Activated CD4-positive, alpha-beta T cell treated with anti-CD3 and anti-CD28 coated beads, Interleukin-2, amount 10 ng/mL, durations not matched to agents 7 days and 5 days (primary cell): ENCODE measurements around the gene AADACL3. TPM values are rescaled to one million over a fixed set of nuclear protein-coding genes. Genes with fewer than 3 reads are reported as not detected.
"Not testable (repeated sequence)": the region's sequence is repeated elsewhere in the genome, so short reads cannot be mapped to it uniquely, and the experiment has no call there.

Experiments
- CTCF ChIA-PET: fragments of 350-600 bp; sonication (Branson Sonifier 250); formaldehyde crosslinking; loops from one replicate; lab custom pipeline; 2021; ENCODE audit warnings: antibody characterized with exemption; lab: Charles Lee
- POLR2A ChIA-PET: fragments of 350-600 bp; sonication (Branson Sonifier 250); formaldehyde crosslinking; loops from one replicate; lab custom pipeline; 2021; ENCODE audit warnings: antibody characterized with exemption; lab: Charles Lee
- DNase-seq: peaks from one replicate; pipeline ENCODE4 v3.0.0-alpha.2; 2020
- H3K27ac Mint-ChIP-seq: one replicate; pipeline ENCODE4 v1.8.0; 2021; ENCODE audit warnings: mild to moderate bottlenecking, moderate library complexity, mixed read lengths
- H3K27me3 Mint-ChIP-seq: one replicate; pipeline ENCODE4 v1.8.0; 2021; ENCODE audit warnings: mixed read lengths
- H3K36me3 Mint-ChIP-seq: one replicate; pipeline ENCODE4 v1.8.0; 2021; ENCODE audit warnings: low read depth, mixed read lengths
- H3K4me1 Mint-ChIP-seq: one replicate; pipeline ENCODE4 v1.8.0; 2021; ENCODE audit warnings: mixed read lengths
- H3K4me3 Mint-ChIP-seq: one replicate; pipeline ENCODE4 v1.8.0; 2021; ENCODE audit warnings: mild to moderate bottlenecking, moderate library complexity, mixed read lengths
- H3K9me3 Mint-ChIP-seq: one replicate; pipeline ENCODE4 v1.8.0; 2021; ENCODE audit warnings: mixed read lengths
- total RNA-seq, 2 experiments: library from RNA; stranded (reverse); gene quantifications; one replicate each; pipeline ENCODE4 v1.2.3, GENCODE V29; 2021

AADACL3 gene
- total RNA-seq, 2 experiments from 2014 or later, result not detected

DNA sequence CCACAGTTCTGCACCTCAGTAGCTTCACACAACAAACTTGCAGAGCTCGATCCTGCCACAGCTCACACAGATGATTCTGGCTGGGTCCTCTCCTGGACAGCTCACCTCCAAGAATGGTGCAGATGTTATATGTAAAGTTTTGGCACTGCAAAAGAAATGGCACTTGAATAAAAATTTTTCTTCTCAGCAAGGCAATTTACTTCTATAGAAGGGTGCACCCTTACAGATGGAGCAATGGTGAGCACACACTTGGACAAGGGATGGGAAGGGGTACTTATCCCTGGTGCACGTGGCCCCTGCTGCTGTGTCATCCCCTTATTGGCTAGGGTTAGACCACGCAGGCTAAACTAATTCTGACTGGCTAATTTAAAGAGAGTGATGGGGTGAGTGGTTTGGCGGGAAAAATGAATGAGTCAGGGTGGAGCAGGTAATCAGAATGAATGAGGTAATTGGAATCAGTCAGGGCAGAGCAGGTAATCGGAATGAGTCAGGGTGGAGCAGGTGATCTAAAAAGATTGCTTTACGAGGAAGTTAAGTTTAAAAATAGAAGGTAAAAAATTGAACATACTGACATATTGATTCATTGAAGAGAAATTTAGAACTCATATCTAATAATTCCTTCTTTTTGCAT is 12.0 kb upstream of the AADACL3 start:
- DNase-seq, result no peak
- peaks cover 15% of the 10 kb centered on the region for H3K9me3 Mint-ChIP-seq
- peaks cover 15% of the 10 kb centered on the region for H3K27me3 Mint-ChIP-seq
- POLR2A ChIA-PET, result no interaction called here
- H3K4me3 Mint-ChIP-seq, result no peak overlapping the region
- H3K27ac Mint-ChIP-seq, result no peak overlapping the region
- H3K4me1 Mint-ChIP-seq, result no peaks in the 10 kb centered on the region
- CTCF ChIA-PET, result no interaction called here
- no peaks in the 10 kb centered on the region for H3K36me3 Mint-ChIP-seq

DNA sequence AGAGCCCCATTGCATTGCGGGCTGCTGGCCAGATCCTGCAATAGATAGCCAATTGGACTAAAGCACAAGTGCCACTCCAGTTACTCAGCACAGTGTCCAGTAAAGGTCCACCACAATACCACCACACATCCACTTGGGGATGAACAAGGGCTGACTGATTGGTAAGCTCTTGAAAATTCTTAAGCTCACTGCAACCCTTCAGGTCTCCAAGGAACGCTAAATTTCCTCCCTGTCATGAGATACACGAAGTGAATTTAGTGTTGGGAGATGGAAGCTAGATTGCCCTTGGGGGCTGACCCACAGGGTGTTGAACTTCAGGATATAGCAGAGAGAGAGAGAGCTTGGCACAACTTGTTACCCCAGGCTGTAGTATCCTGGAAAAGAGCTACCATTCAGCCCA is 9.8 kb upstream of the AADACL3 start:
- Mint-ChIP-seq H3K27me3 (peaks cover 13% of the 10 kb centered on the region), H3K9me3 (peaks cover 15% of the 10 kb centered on the region), H3K4me3 (no peak overlapping the region), H3K36me3 (no peaks in the 10 kb centered on the region), H3K4me1 (no peaks in the 10 kb centered on the region), H3K27ac (no peak overlapping the region)
- POLR2A ChIA-PET, result no interaction called here
- no peak for DNase-seq
- CTCF ChIA-PET, result no interaction called here

DNA sequence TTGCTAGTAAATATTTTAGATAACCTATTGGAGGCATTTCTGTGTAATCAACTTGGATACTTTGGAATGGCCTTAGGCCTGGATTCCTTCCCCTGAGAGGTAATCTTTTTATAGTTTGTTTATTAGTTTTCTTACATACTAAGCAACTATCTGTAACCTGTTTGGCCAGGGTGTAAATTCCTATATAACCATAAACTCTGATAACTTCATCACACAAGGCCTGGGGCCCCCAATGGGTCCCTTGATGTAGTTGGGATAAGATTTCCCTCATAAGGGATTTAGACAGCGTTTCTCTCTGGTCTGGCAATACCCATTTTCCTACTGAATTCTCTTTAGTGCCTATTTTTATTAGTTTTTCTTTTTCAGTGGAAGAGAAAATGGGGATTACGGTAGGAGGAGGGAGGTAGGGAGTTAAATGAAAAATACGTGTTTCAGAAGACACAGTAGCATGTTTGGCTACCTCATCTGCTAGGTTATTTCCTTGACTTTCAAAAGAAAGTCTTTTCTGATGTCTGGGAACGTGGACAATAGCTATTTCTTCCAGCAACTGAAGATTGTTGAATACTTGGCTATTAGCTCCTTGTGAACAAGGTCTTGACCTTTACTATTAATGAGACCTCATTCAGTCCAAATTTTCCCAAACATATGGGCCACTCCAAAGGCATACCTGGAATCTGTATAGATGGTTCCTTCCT is 7.4 kb upstream of the AADACL3 start:
- POLR2A ChIA-PET, result interaction anchor here (0.6 kb wide), 1 partner anchor 425 kb away, joined by 3 read pairs; no protein-coding TSS in a partner anchor
- peaks cover 9% of the 10 kb centered on the region for H3K9me3 Mint-ChIP-seq
- H3K27ac Mint-ChIP-seq, result no peak overlapping the region
- H3K4me1 Mint-ChIP-seq, result no peaks in the 10 kb centered on the region
- no peak overlapping the region for H3K4me3 Mint-ChIP-seq
- DNase-seq, result no peak
- peaks cover 18% of the 10 kb centered on the region for H3K27me3 Mint-ChIP-seq
- CTCF ChIA-PET, result no interaction called here
- H3K36me3 Mint-ChIP-seq, result no peaks in the 10 kb centered on the region

DNA sequence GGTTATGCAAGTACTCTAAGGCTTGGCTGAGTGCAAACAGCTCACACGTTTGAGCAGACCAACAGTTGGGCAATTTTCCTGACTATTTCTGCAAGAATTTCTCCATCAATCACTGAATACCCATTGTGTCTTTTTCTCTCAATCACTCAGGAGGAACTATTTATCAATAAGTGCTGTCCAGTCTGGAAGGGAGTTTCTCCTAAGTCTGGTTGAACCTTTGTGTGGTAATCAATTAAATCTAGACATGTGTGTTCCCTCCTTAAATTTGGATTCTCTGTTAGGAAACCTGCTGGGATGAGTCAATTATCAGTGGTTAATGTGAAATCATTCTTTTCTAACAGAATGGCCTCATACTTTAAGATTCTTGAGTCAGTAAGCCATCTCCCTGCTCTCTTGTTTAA is 6.8 kb upstream of the AADACL3 start:
- Mint-ChIP-seq H3K4me3 (no peak overlapping the region), H3K36me3 (no peaks in the 10 kb centered on the region), H3K27me3 (peaks cover 18% of the 10 kb centered on the region), H3K4me1 (no peaks in the 10 kb centered on the region), H3K27ac (no peak overlapping the region), H3K9me3 (peaks cover 4% of the 10 kb centered on the region)
- no peak for DNase-seq
- POLR2A ChIA-PET, result interaction anchor here (0.6 kb wide), 1 partner anchor 425 kb away, joined by 3 read pairs; no protein-coding TSS in a partner anchor
- CTCF ChIA-PET, result no interaction called here

DNA sequence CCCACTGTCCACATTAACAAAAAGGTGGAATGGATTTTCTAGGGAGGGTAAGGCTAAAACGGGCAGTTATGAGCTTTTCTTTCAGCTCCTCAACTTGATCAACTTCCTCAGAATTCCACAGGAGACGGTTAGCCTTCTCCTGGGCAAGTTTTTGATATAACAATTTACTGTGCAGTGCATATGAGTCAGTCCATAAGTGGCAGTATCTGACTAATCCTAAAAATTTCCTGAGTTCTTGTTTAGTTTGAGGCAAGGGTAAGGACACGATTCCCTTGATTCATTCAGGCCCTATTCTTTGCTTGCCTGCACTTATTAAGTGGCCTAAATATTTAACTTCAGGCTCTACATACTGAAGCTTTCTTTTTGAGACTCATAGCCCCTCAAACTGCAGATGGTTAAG is 6.2 kb upstream of the AADACL3 start:
- H3K4me1 Mint-ChIP-seq, result no peaks in the 10 kb centered on the region
- H3K27me3 Mint-ChIP-seq, result peaks cover 18% of the 10 kb centered on the region
- peaks cover 4% of the 10 kb centered on the region for H3K9me3 Mint-ChIP-seq
- POLR2A ChIA-PET, result no interaction called here
- CTCF ChIA-PET, result no interaction called here
- no peak for DNase-seq
- no peak overlapping the region for H3K27ac Mint-ChIP-seq
- no peaks in the 10 kb centered on the region for H3K36me3 Mint-ChIP-seq
- H3K4me3 Mint-ChIP-seq, result no peak overlapping the region

DNA sequence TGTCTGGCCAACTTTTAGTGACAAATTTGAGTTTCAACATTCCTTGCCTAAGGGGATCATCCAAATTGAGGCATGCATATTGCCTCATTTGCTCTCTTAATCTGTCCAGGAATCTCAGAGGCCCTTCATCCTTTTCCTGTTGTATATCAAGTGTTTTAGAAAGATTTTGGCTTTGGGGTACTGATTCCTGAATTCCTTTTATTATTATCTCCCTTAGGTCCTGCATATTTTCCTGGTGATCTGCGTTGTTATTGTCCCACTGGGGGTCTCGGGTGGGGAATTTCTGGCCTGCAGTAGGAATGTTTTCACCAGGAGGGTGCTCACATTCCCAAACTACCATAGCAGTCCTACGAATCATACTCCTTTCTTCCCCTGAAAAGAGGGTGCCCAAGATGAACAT is 4.4 kb upstream of the AADACL3 start:
- Mint-ChIP-seq H3K27ac (no peak overlapping the region), H3K9me3 (no peaks in the 10 kb centered on the region), H3K27me3 (peaks cover 19% of the 10 kb centered on the region), H3K36me3 (no peaks in the 10 kb centered on the region), H3K4me1 (no peaks in the 10 kb centered on the region), H3K4me3 (no peak overlapping the region)
- ChIA-PET POLR2A (no interaction called here), CTCF (no interaction called here)
- no peak for DNase-seq

DNA sequence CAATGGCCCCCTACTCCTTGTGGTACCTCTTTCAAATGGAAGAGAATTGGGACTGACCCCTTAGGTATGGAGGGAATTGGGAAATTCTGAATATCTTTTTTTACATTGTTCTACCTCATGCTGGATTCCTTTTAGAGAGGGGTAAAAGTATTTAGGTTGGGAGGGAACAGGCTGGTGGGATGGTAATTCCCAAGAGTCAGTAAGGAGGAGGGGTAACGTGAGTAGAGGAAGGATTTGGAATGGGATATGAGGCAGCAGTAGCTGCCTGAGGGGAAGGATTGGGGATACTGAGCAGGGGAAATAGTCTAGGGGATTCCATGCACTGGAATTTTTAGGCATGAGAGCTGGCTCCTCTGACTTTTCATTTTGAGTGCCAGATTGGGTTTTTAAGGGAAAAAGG is 3.8 kb upstream of the AADACL3 start:
- H3K27me3 Mint-ChIP-seq, result peaks cover 20% of the 10 kb centered on the region
- no peaks in the 10 kb centered on the region for H3K4me1 Mint-ChIP-seq
- ChIA-PET CTCF (no interaction called here), POLR2A (no interaction called here)
- no peaks in the 10 kb centered on the region for H3K9me3 Mint-ChIP-seq
- no peak overlapping the region for H3K4me3 Mint-ChIP-seq
- H3K27ac Mint-ChIP-seq, result no peak overlapping the region
- DNase-seq, result no peak
- H3K36me3 Mint-ChIP-seq, result no peaks in the 10 kb centered on the region

DNA sequence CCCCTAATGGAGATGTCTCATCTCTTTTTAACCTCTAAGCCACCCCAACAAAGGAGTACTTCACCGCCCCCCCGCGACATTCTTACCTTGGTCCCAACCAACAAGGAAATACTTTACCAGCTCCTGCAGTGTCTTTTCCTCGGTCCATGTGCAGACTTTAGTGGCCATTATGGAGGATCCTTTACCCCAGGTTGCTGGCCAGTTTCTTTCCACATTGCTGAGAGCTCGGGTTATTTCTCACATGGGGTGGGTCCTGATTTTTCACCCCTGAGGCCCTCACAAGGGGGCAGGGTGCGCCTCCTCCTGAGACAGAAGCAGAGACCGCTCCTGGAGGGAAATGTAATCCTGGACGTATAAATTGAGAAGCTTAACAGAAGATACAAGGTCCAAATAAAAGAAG is 3.0 kb upstream of the AADACL3 start:
- Mint-ChIP-seq H3K27ac (no peak overlapping the region), H3K9me3 (no peaks in the 10 kb centered on the region), H3K36me3 (no peaks in the 10 kb centered on the region), H3K4me3 (no peak overlapping the region), H3K4me1 (no peaks in the 10 kb centered on the region), H3K27me3 (peaks cover 18% of the 10 kb centered on the region)
- ChIA-PET POLR2A (no interaction called here), CTCF (no interaction called here)
- no peak for DNase-seq

DNA sequence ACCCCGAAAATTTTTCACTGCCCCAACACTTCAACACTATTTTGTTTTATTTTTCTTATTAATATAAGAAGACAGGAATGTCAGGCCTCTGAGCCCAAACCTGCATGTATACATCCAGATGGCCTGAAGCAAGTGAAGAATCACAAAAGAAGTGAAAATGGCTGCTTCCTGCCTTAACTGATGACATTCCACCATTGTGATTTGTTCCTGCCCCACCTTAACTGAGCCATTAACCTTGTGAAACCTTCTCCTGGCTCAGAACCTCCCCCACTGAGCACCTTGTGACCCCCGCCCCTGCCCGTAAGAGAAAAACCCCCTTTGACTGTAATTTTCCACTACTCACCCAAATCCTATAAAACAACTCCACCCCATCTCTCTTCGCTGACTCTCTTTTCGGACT is 2.3 kb upstream of the AADACL3 start:
- H3K4me1 Mint-ChIP-seq, result not testable (repeated sequence)
- peaks cover 18% of the 10 kb centered on the region for H3K27me3 Mint-ChIP-seq

DNA sequence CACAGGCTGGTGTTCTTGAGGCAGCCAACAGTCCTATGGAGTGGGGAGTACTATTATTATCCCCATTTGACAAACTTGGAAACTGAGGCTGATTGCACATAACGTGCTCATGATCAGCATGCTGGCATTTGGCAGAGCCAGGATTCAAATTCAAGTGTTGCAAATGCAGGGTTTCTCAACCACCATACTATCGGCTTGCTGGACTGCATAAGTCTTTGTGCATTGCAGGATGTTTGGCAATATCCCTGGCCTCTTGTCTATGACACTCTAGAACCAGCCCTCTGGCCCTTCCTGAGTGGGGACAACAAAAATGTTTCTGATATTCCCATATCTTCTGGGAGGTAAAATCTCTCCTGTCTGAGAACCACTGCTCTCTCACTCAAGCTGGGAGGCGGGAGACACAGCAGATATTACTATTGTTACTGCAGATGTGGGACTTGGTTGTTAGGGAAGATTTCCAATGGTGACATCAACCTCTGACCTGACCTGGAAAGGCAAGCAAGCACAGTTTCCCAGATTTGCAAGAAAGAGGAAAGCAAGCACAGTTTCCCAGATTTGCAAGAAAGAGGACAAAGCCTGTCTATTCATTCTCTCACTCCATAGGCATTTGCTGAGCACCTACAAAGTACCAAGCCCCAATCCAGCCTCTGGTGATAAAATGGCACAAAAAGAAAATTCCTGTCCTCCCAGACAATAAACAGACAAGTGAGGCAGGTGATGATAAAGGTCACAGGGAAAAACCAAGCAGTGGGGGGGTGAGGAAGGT is 1.0 kb upstream of the AADACL3 start:
- Mint-ChIP-seq H3K4me1 (no peaks in the 10 kb centered on the region), H3K27me3 (peaks cover 18% of the 10 kb centered on the region), H3K9me3 (no peaks in the 10 kb centered on the region), H3K27ac (no peak overlapping the region), H3K36me3 (no peaks in the 10 kb centered on the region), H3K4me3 (no peak overlapping the region)
- no peak for DNase-seq
- ChIA-PET CTCF (no interaction called here), POLR2A (no interaction called here)

More for the DNA sequence above, 2.3 kb upstream of the AADACL3 start:
- H3K27ac Mint-ChIP-seq, POLR2A ChIA-PET, H3K36me3 Mint-ChIP-seq, H3K4me3 Mint-ChIP-seq, CTCF ChIA-PET, H3K9me3 Mint-ChIP-seq, DNase-seq: not testable (repeated sequence)

DNA sequence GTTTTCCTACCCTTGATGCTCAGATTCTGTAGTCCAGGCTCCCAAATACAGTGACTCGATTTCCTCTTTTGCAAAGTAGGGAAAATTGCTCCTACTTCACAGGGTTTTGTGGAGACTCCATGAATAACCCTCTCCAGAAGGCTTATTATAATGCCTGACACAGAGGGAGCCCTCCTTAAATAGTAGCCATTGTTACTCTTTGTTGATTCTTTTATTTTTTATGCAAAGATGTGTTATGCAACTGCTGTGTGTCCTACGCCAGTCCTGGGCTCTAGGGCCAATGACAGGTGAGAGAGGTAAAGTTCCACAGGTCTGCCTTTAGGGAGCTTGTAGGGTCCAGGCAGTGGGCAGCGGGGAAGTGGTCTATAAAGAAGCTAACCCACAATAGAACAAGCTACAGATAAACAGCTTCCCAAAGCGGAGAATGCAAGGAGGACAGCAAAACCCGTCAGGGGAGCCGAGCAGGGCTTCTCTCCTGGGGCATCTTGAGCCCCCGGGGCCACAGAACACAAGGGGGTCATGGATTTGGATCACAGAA is 1.5 kb downstream of the AADACL3 start:
- Mint-ChIP-seq H3K4me3 (no peak overlapping the region), H3K4me1 (no peaks in the 10 kb centered on the region), H3K27me3 (peaks cover 4% of the 10 kb centered on the region), H3K36me3 (no peaks in the 10 kb centered on the region), H3K9me3 (no peaks in the 10 kb centered on the region), H3K27ac (no peak overlapping the region)
- CTCF ChIA-PET, result no interaction called here
- DNase-seq, result no peak
- POLR2A ChIA-PET, result no interaction called here

DNA sequence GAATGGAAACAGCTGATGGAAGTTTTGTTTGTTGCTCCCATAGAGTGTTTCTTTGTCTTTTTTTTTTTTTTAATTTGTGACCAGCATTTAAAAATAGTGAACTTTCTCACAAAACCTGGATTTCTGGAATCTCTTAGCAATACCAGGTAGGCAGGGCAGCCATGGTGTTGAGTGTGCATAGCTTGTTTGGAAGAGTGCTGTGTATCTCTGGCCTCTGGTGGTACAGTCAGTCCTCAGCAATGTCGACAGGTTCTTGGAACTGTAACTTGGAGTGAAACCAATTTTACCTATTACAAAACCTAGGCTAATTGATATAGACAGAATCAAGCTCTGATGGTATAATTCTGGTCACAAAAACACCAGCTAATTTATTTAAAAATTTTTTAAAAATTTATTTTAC is 6.7 kb downstream of the AADACL3 start:
- ChIA-PET CTCF (no interaction called here), POLR2A (no interaction called here)
- Mint-ChIP-seq H3K27me3 (no peaks in the 10 kb centered on the region), H3K4me3 (no peak overlapping the region), H3K9me3 (no peaks in the 10 kb centered on the region), H3K4me1 (no peaks in the 10 kb centered on the region), H3K27ac (no peak overlapping the region), H3K36me3 (no peaks in the 10 kb centered on the region)
- DNase-seq, result no peak

DNA sequence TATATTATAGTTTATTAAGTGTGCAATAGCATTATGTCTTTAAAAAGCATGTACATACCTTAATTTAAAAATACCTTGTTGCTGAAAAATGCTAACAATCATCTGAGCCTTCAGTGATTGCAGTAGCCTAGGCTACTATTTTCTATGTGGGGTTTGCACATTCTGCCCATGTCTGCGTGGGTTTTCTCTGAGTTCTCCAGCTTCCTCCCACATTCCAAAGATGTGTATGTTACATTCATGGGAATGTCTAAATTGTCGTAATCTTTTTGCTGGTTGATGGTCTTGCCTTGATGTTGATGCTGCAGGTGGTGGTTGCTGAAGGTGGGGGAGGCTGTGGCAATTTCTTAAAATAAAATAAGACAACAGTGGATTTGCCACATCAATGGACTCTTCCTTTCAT is 12.5 kb downstream of the AADACL3 start:
- no peaks in the 10 kb centered on the region for H3K36me3 Mint-ChIP-seq
- H3K27ac Mint-ChIP-seq, result no peak overlapping the region
- peaks cover 34% of the 10 kb centered on the region for H3K27me3 Mint-ChIP-seq
- no peak for DNase-seq
- H3K4me1 Mint-ChIP-seq, result no peaks in the 10 kb centered on the region
- no peak overlapping the region for H3K4me3 Mint-ChIP-seq
- peaks cover 4% of the 10 kb centered on the region for H3K9me3 Mint-ChIP-seq
- ChIA-PET CTCF (no interaction called here), POLR2A (no interaction called here)
